IMR-90 (cell line): ENCODE measurements around the gene GAL3ST1. TPM values are rescaled to one million over a fixed set of nuclear protein-coding genes. Genes with fewer than 3 reads are reported as not detected.

ENCODE experiments used
- ATAC-seq: fragments of 200-7000 bp; cut with Tn5 transposase; 2 replicates; pipeline ENCODE4 v1.9.1; 2020; ENCODE audit warnings: low read depth, mild to moderate bottlenecking, moderate library complexity
- BruUV-seq: library from RNA; stranded (reverse); fragments of 400-500 nt; replicated peaks from 2 replicates; lab custom pipeline; 2021; lab: Mats Ljungman, UMichigan
- CTCF ChIA-PET: fragments of 300-600 bp; formaldehyde crosslinking; extraction: SDS; loops from one replicate; lab custom pipeline; 2021; ENCODE audit warnings: antibody characterized with exemption; lab: Yijun Ruan, JAX
- POLR2A ChIA-PET: fragments of 300-600 bp; sonication (Branson Sonifier 250); formaldehyde crosslinking; loops from one replicate; lab custom pipeline; 2022; ENCODE audit warnings: antibody characterized with exemption; ENCODE audit not compliant: unreplicated experiment; lab: Charles Lee
- DNase-seq: peaks from one replicate; pipeline ENCODE4 v3.0.0; 2013
- H2AFZ ChIP-seq: replicated peaks from 2 replicates; pipeline ENCODE3; 2013; ENCODE audit warnings: low read length, mild to moderate bottlenecking; ENCODE audit not compliant: poor library complexity
- H2AK5ac ChIP-seq: 2 replicates; pipeline ENCODE4 v1.6.1; 2013; ENCODE audit warnings: low read depth, low read length, inconsistent platforms
- H2AK9ac ChIP-seq: replicated peaks from 2 replicates; pipeline ENCODE3; 2013; ENCODE audit warnings: mild to moderate bottlenecking, low read depth, low read length, moderate library complexity; ENCODE audit not compliant: poor library complexity
- H2BK120ac ChIP-seq: 2 replicates; pipeline ENCODE4 v1.6.1; 2013; ENCODE audit warnings: low read depth, low read length, inconsistent platforms
- H2BK15ac ChIP-seq: 3 replicates; pipeline ENCODE4 v1.6.1; 2013; ENCODE audit warnings: low read depth, low read length, inconsistent platforms
- H2BK20ac ChIP-seq: 2 replicates; pipeline ENCODE4 v1.6.1; 2013; ENCODE audit warnings: low read depth, mild to moderate bottlenecking, inconsistent platforms, low read length, moderate library complexity
- H2BK5ac ChIP-seq: 2 replicates; pipeline ENCODE4 v1.6.1; 2013; ENCODE audit warnings: mild to moderate bottlenecking, low read depth, low read length, inconsistent platforms; ENCODE audit not compliant: poor library complexity, severe bottlenecking
- H3K14ac ChIP-seq: replicated peaks from 2 replicates; pipeline ENCODE4 v1.6.1; 2013; ENCODE audit warnings: low read depth, low read length, inconsistent platforms
- H3K18ac ChIP-seq: 2 replicates; pipeline ENCODE4 v1.6.1; 2013; ENCODE audit warnings: low read depth, low read length, control low read depth
- H3K23ac ChIP-seq: 2 replicates; pipeline ENCODE4 v1.6.1; 2013; ENCODE audit warnings: low read depth, low read length, inconsistent platforms
- H3K27ac ChIP-seq: 2 replicates; pipeline ENCODE4 v1.5.1; 2013; ENCODE audit warnings: mild to moderate bottlenecking, control low read depth, low read length; ENCODE audit not compliant: insufficient read depth
- H3K27me3 ChIP-seq: 2 replicates; pipeline ENCODE4 v1.6.1; 2013; ENCODE audit warnings: low read length; ENCODE audit not compliant: control insufficient read depth, insufficient read depth
- H3K36me3 ChIP-seq: 2 replicates; pipeline ENCODE4 v1.6.1; 2013; ENCODE audit warnings: low read length, mixed read lengths; ENCODE audit not compliant: control insufficient read depth, insufficient read depth
- H3K4ac ChIP-seq: 2 replicates; pipeline ENCODE4 v1.6.1; 2013; ENCODE audit warnings: low read depth, low read length, inconsistent platforms
- H3K4me1 ChIP-seq: 2 replicates; pipeline ENCODE4 v1.6.1; 2013; ENCODE audit warnings: low read length, mixed read lengths; ENCODE audit not compliant: control insufficient read depth, insufficient read depth
- H3K4me2 ChIP-seq: 2 replicates; pipeline ENCODE4 v1.6.1; 2013; ENCODE audit warnings: low read depth, mild to moderate bottlenecking, control low read depth, low read length, moderate library complexity
- H3K4me3 ChIP-seq: 2 replicates; pipeline ENCODE4 v1.5.1; 2013; ENCODE audit warnings: low read depth, mild to moderate bottlenecking, control low read depth, low read length, moderate library complexity; ENCODE audit not compliant: insufficient read depth
- H3K56ac ChIP-seq: 2 replicates; pipeline ENCODE4 v1.6.1; 2013; ENCODE audit warnings: low read length, inconsistent platforms; ENCODE audit not compliant: insufficient read depth; ENCODE audit errors: extremely low read depth
- H3K79me1 ChIP-seq, 2 experiments: 2 replicates each; pipeline ENCODE4 v1.6.1; 2013; ENCODE audit warnings: low read length in 2 of 2, inconsistent platforms in 1 of 2, low read depth in 1 of 2
- H3K9ac ChIP-seq: 2 replicates; pipeline ENCODE4 v1.6.1; 2013; ENCODE audit warnings: low read depth, low read length, control low read depth
- H3K9me1 ChIP-seq: 2 replicates; pipeline ENCODE4 v1.6.1; 2013; ENCODE audit warnings: low read length, inconsistent platforms; ENCODE audit not compliant: insufficient read depth
- H3K9me3 ChIP-seq: 2 replicates; pipeline ENCODE4 v1.6.1; 2013; ENCODE audit warnings: low read length; ENCODE audit not compliant: control insufficient read depth, insufficient read depth
- H4K20me1 ChIP-seq: 2 replicates; pipeline ENCODE4 v1.6.1; 2013; ENCODE audit warnings: low read length, inconsistent platforms; ENCODE audit not compliant: insufficient read depth
- H4K5ac ChIP-seq: 2 replicates; pipeline ENCODE4 v1.6.1; 2013; ENCODE audit warnings: mild to moderate bottlenecking, low read depth, low read length, control low read depth
- H4K8ac ChIP-seq, 2 experiments: 2 replicates each; pipeline ENCODE4 v1.6.1; 2013; ENCODE audit warnings: low read depth in 2 of 2, low read length in 2 of 2, control low read depth in 1 of 2, inconsistent platforms in 1 of 2
- H4K91ac ChIP-seq: 2 replicates; pipeline ENCODE4 v1.6.1; 2013; ENCODE audit warnings: low read depth, low read length, inconsistent platforms; ENCODE audit not compliant: insufficient read depth
- BHLHE40 ChIP-seq: fragments of 150-350 bp; IDR thresholded peaks from 2 replicates; pipeline ENCODE4 v1.6.1; 2016; ENCODE audit warnings: mild to moderate bottlenecking, low read depth, low read length
- CEBPB ChIP-seq: IDR thresholded peaks from 2 replicates; pipeline ENCODE4 v1.6.1; 2012; ENCODE audit warnings: low read depth, low read length, improper control_type of control experiment
- CHD1 ChIP-seq: IDR thresholded peaks from 2 replicates; pipeline ENCODE4 v1.6.1; 2012; ENCODE audit warnings: low read depth, low read length, improper control_type of control experiment
- CTCF ChIP-seq: conservative IDR thresholded peaks from 2 replicates; pipeline ENCODE4 v1.5.1; 2012; ENCODE audit warnings: mild to moderate bottlenecking, low read depth, low read length, improper control_type of control experiment
- ELK1 ChIP-seq: fragments of 150-350 bp; IDR thresholded peaks from 2 replicates; pipeline ENCODE4 v1.6.1; 2016; ENCODE audit warnings: low read depth, mild to moderate bottlenecking, low read length, moderate library complexity, borderline replicate concordance
- FOS ChIP-seq: fragments of 150-350 bp; IDR thresholded peaks from 2 replicates; pipeline ENCODE4 v1.6.1; 2016; ENCODE audit warnings: low read depth, low read length
- MAFK ChIP-seq: IDR thresholded peaks from 2 replicates; pipeline ENCODE4 v1.6.1; 2012; ENCODE audit warnings: low read depth, low read length, improper control_type of control experiment
- MAZ ChIP-seq: IDR thresholded peaks from 2 replicates; pipeline ENCODE4 v1.6.1; 2012; ENCODE audit warnings: low read depth, mild to moderate bottlenecking, low read length, improper control_type of control experiment, moderate library complexity, borderline replicate concordance
- MXI1 ChIP-seq: IDR thresholded peaks from 2 replicates; pipeline ENCODE4 v1.6.1; 2012; ENCODE audit warnings: low read depth, mild to moderate bottlenecking, low read length, moderate library complexity, borderline replicate concordance
- NFE2L2 ChIP-seq: fragments of 150-350 bp; IDR thresholded peaks from 2 replicates; pipeline ENCODE4 v1.6.1; 2016; ENCODE audit warnings: low read depth, mild to moderate bottlenecking, low read length
- POLR2A ChIP-seq: IDR thresholded peaks from 2 replicates; pipeline ENCODE4 v1.6.1; 2012; ENCODE audit warnings: mild to moderate bottlenecking, low read depth, low read length
- RAD21 ChIP-seq: IDR thresholded peaks from 2 replicates; pipeline ENCODE4 v1.6.1; 2012; ENCODE audit warnings: low read length, improper control_type of control experiment
- RCOR1 ChIP-seq: IDR thresholded peaks from 2 replicates; pipeline ENCODE4 v1.6.1; 2012; ENCODE audit warnings: mild to moderate bottlenecking, low read length, improper control_type of control experiment; ENCODE audit not compliant: insufficient replicate concordance
- RFX5 ChIP-seq: IDR thresholded peaks from 2 replicates; pipeline ENCODE4 v1.8.0; 2012; ENCODE audit warnings: low read depth, mild to moderate bottlenecking, low read length, moderate library complexity
- SMC3 ChIP-seq: fragments of 150-350 bp; IDR thresholded peaks from 2 replicates; pipeline ENCODE4 v1.6.1; 2016; ENCODE audit warnings: low read depth, mild to moderate bottlenecking, antibody characterized with exemption, low read length, moderate library complexity
- WGBS, 2 experiments: methylation state at CpG; one replicate each; pipeline versions ENCODE4 v1.1.5 to v1.1.7; 2013; ENCODE audit warnings: missing lambda C conversion rate in 2 of 2; ENCODE audit not compliant: insufficient read length in 1 of 2; ENCODE audit errors: extremely low coverage in 2 of 2; 5-methylcytosine and 5-hydroxymethylcytosine counted together
- dilution Hi-C: fragments of 300-500 bp; cut with HindIII; formaldehyde crosslinking; loops from one replicate; pipeline ENCODE4 v1.14.3; 2018; ENCODE audit warnings: low sequenced_read_pairs; ENCODE audit not compliant: unreplicated experiment
- in situ Hi-C: fragments of 300-500 bp; cut with MboI; formaldehyde crosslinking; loops from 3 replicates; pipeline ENCODE4 v1.14.3; 2019; ENCODE audit warnings: low sequenced_read_pairs, inconsistent platforms, mixed read lengths
- intact Hi-C: fragments of 100-400 bp; cut with micrococcal nuclease; formaldehyde crosslinking; loops from 2 replicates; pipeline ENCODE4 v1.10.0; 2022
- polyA plus RNA-seq, 3 experiments: library from polyadenylated mRNA; depleted of rRNA; stranded (reverse); fragments of >200 nt; gene quantifications; 2 replicates each; pipeline ENCODE4 v1.2.3, GENCODE V29; 2012; ENCODE audit warnings: low replicate concordance in 1 of 3
- total RNA-seq: library from RNA; depleted of rRNA; stranded (reverse); fragments of >200 nt; gene quantifications from 2 replicates; pipeline ENCODE4 v1.2.3, GENCODE V29; 2012
- TF ChIP-seq, protein P1 (sequence below): fragments of 150-350 bp; IDR thresholded peaks from 2 replicates; pipeline ENCODE4 v1.6.1; 2017; ENCODE audit warnings: mild to moderate bottlenecking, antibody characterized with exemption, low read length, low read depth

GAL3ST1 gene
- total and polyA plus RNA-seq, 2 of the 4 experiments (the other 2 are of a cell fraction) = not detected

DNA sequence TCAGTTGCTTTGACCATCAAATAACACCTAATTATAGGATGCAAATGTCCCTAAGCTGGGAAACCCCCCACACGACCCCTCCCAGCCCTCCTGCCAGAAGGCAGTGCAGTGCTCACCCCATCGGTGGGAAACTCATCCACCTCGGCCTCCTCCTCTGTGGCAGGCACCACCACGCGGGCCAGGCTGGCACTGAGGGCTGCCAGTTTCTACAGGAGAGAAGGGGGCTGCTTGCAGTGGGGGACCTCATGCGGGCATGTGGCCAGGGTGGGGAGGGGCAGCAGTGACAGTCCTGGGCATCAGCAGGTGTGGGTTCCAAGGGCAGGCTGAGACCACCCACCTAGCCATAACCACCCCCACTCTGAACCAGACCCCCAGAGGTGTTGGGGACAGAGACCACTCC, 6.4 kb upstream of the GAL3ST1 start:
- Histone ChIP-seq H2BK20ac (no peak overlapping the region), H3K27ac (no peak overlapping the region), H4K8ac (no peak overlapping the region), H3K36me3 (peaks cover 88% of the 10 kb centered on the region), H3K23ac (no peak overlapping the region), H3K4ac (no peak overlapping the region), H2BK120ac (no peak overlapping the region), H2AK9ac (peak overlapping the region; percentile 23), H2AK5ac (no peak overlapping the region), H4K5ac (no peak overlapping the region), H3K9ac (no peak overlapping the region), H4K20me1 (peaks cover 9% of the 10 kb centered on the region; the same call in 1 of the 2 replicates), H3K4me2 (no peak overlapping the region), H4K91ac (no peak overlapping the region), H2BK15ac (no peak overlapping the region), H3K56ac (no peak overlapping the region), H3K4me3 (no peak overlapping the region), H3K9me1 (0 out of 2 replicates have a peak, but pooled peaks cover 2% of the 10 kb centered on the region), H3K4me1 (no peaks in the 10 kb centered on the region), H2BK5ac (no peak overlapping the region), H3K14ac (no peak overlapping the region), H2AFZ (no peak overlapping the region), H3K27me3 (no peaks in the 10 kb centered on the region), H3K79me1 (0 out of 4 replicates have a peak, but pooled peaks cover 2 to 3% of the 10 kb centered on the region in 2 experiments), H3K9me3 (no peaks in the 10 kb centered on the region), H3K18ac (no peak overlapping the region)
- ATAC-seq (no peak), DNase-seq (no peak)
- POLR2A ChIA-PET = no interaction called here
- dilution Hi-C loops = no loop called here
- in situ Hi-C loops = no loop called here
- TF ChIP-seq RAD21 (no peak), POLR2A (no peak), CHD1 (no peak), CTCF (no peak), MAZ (no peak), MXI1 (no peak), CEBPB (no peak), RCOR1 (no peak), MAFK (no peak), NFE2L2 (no peak), ELK1 (no peak), BHLHE40 (no peak), FOS (no peak), RFX5 (no peak), SMC3 (no peak)
- TF ChIP-seq, protein P1, sequence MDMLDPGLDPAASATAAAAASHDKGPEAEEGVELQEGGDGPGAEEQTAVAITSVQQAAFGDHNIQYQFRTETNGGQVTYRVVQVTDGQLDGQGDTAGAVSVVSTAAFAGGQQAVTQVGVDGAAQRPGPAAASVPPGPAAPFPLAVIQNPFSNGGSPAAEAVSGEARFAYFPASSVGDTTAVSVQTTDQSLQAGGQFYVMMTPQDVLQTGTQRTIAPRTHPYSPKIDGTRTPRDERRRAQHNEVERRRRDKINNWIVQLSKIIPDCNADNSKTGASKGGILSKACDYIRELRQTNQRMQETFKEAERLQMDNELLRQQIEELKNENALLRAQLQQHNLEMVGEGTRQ = no peak
- no CpG with 5 or more reads among the region's 6 CpGs for WGBS, 2 experiments
- CTCF ChIA-PET = no interaction called here
- BruUV-seq = no TSS peak
- intact Hi-C loops = no loop called here
